ENCODE data around the gene SPIN1. TPM values are rescaled to one million over a fixed set of nuclear protein-coding genes. Genes with fewer than 3 reads are reported as not detected.
A peak's percentile ranks its signal among the peaks of the same experiment; 100 is the strongest.

SPIN1 gene
- total and polyA plus RNA-seq, 7 experiments from 2014 or later: 21.7 to 38.4 (median 28.1) TPM

- Histone ChIP-seq H3K4me3 (ENCODE audit: low read length) (no peak overlapping the region), H3K36me3 (ENCODE audit: control insufficient read depth in 2 of 3, insufficient read depth in 3 of 3, low read length in 3 of 3) (no peaks in the 10 kb centered on the region), H3K4me1 (ENCODE audit: control insufficient read depth in 2 of 2, insufficient read depth in 2 of 2, low read length in 2 of 2) (peaks cover 8 to 11% of the 10 kb centered on the region in 2 donors), H3K9me3 (ENCODE audit: control insufficient read depth in 2 of 3, low read length in 3 of 3) (no peaks in the 10 kb centered on the region), H3K27ac (ENCODE audit: low read depth, low read length) (no peak overlapping the region), H3K27me3 (ENCODE audit: control insufficient read depth in 2 of 2, insufficient read depth in 2 of 2, low read length in 2 of 2) (no peaks in the 10 kb centered on the region)
- POLR2A ChIA-PET: interaction anchor here (0.5 kb wide), 1 partner anchor 35 kb away, joined by 3 read pairs; no protein-coding TSS in a partner anchor
- no peak for ATAC-seq
- Mint-ChIP-seq H3K27me3 (no peaks in the 10 kb centered on the region), H3K4me3 (peak overlapping the region in 3 of 10 donors; percentile 6 to 38 (median 36)), H3K9me3 (peaks cover 0 to 2% (median 0%) of the 10 kb centered on the region in 11 donors), H3K27ac (no peak overlapping the region), H3K4me1 (peaks cover 28 to 63% (median 50%) of the 10 kb centered on the region in 7 donors), H3K36me3 (peaks cover 0 to 16% (median 4%) of the 10 kb centered on the region in 5 donors)
- intact Hi-C loops (cut with micrococcal nuclease): no loop called here
- no peak for DNase-seq
- CTCF ChIA-PET: no interaction called here
Measured at GRCh38 chr9:88391921-88392320, 3.7 kb downstream of the SPIN1 start.

GRCh38 chr9:88392549-88392948 lies 4.3 kb downstream of the SPIN1 start:
- ATAC-seq (no peak), DNase-seq (no peak)
- ChIA-PET POLR2A (interaction anchor here (0.5 kb wide), 1 partner anchor 34 kb away, joined by 3 read pairs; no protein-coding TSS in a partner anchor), CTCF (no interaction called here)
- Mint-ChIP-seq H3K4me1 (peaks cover 25 to 63% (median 44%) of the 10 kb centered on the region in 7 donors), H3K27me3 (no peaks in the 10 kb centered on the region), H3K4me3 (peak overlapping the region in 2 of 10 donors; percentile 4 to 42), H3K36me3 (peaks cover 0 to 16% (median 4%) of the 10 kb centered on the region in 5 donors), H3K9me3 (peaks cover 0 to 2% (median 0%) of the 10 kb centered on the region in 11 donors), H3K27ac (no peak overlapping the region)
- H3K4me3 ChIP-seq (ENCODE audit: low read length): no peak overlapping the region
- no peaks in the 10 kb centered on the region for H3K9me3 ChIP-seq (ENCODE audit: control insufficient read depth in 2 of 3, low read length in 3 of 3)
- no peaks in the 10 kb centered on the region for H3K27me3 ChIP-seq (ENCODE audit: control insufficient read depth in 2 of 2, insufficient read depth in 2 of 2, low read length in 2 of 2)
- no peak overlapping the region for H3K27ac ChIP-seq (ENCODE audit: low read depth, low read length)
- peaks cover 4 to 11% of the 10 kb centered on the region in 2 donors for H3K4me1 ChIP-seq (ENCODE audit: control insufficient read depth in 2 of 2, insufficient read depth in 2 of 2, low read length in 2 of 2)
- H3K36me3 ChIP-seq (ENCODE audit: control insufficient read depth in 2 of 3, insufficient read depth in 3 of 3, low read length in 3 of 3): no peaks in the 10 kb centered on the region
- intact Hi-C loops (cut with micrococcal nuclease): no loop called here

GRCh38 chr9:88396836-88397577 lies 8.8 kb downstream of the SPIN1 start:
- no peaks in the 10 kb centered on the region for H3K27me3 Mint-ChIP-seq
- Histone ChIP-seq H3K36me3 (ENCODE audit: control insufficient read depth in 2 of 3, insufficient read depth in 3 of 3, low read length in 3 of 3) (no peaks in the 10 kb centered on the region), H3K27ac (ENCODE audit: low read depth, low read length) (no peak overlapping the region), H3K9me3 (ENCODE audit: control insufficient read depth in 2 of 3, low read length in 3 of 3) (no peaks in the 10 kb centered on the region), H3K4me1 (ENCODE audit: control insufficient read depth in 2 of 2, insufficient read depth in 2 of 2, low read length in 2 of 2) (no peaks in the 10 kb centered on the region), H3K27me3 (ENCODE audit: control insufficient read depth in 2 of 2, insufficient read depth in 2 of 2, low read length in 2 of 2) (no peaks in the 10 kb centered on the region), H3K4me3 (ENCODE audit: low read length) (no peak overlapping the region)
- H3K4me3 Mint-ChIP-seq: no peak overlapping the region
- CTCF ChIA-PET: no interaction called here
- ATAC-seq (no peak), DNase-seq (no peak)
- peaks cover 17 to 54% (median 44%) of the 10 kb centered on the region in 7 donors for H3K4me1 Mint-ChIP-seq
- peak overlapping the region in 1 of 9 donors; percentile 18 for H3K27ac Mint-ChIP-seq
- no peaks in the 10 kb centered on the region for H3K9me3 Mint-ChIP-seq
- peaks cover 0 to 31% (median 13%) of the 10 kb centered on the region in 5 donors for H3K36me3 Mint-ChIP-seq
- intact Hi-C loops (cut with micrococcal nuclease): no loop called here
- POLR2A ChIA-PET: no interaction called here

GRCh38 chr9:88398016-88398415 lies 9.8 kb downstream of the SPIN1 start:
- Mint-ChIP-seq H3K27ac (no peak overlapping the region), H3K4me1 (peaks cover 19 to 52% (median 44%) of the 10 kb centered on the region in 7 donors), H3K9me3 (peaks cover 0 to 6% (median 0%) of the 10 kb centered on the region in 11 donors), H3K36me3 (peaks cover 0 to 33% (median 19%) of the 10 kb centered on the region in 5 donors), H3K27me3 (no peaks in the 10 kb centered on the region), H3K4me3 (no peak overlapping the region)
- ChIA-PET POLR2A (no interaction called here), CTCF (no interaction called here)
- no peaks in the 10 kb centered on the region for H3K36me3 ChIP-seq (ENCODE audit: control insufficient read depth in 2 of 3, insufficient read depth in 3 of 3, low read length in 3 of 3)
- no peaks in the 10 kb centered on the region for H3K4me1 ChIP-seq (ENCODE audit: control insufficient read depth in 2 of 2, insufficient read depth in 2 of 2, low read length in 2 of 2)
- DNase-seq (no peak), ATAC-seq (no peak)
- intact Hi-C loops (cut with micrococcal nuclease): no loop called here
- no peak overlapping the region for H3K4me3 ChIP-seq (ENCODE audit: low read length)
- H3K27ac ChIP-seq (ENCODE audit: low read depth, low read length): no peak overlapping the region
- no peaks in the 10 kb centered on the region for H3K9me3 ChIP-seq (ENCODE audit: control insufficient read depth in 2 of 3, low read length in 3 of 3)
- H3K27me3 ChIP-seq (ENCODE audit: control insufficient read depth in 2 of 2, insufficient read depth in 2 of 2, low read length in 2 of 2): no peaks in the 10 kb centered on the region

GRCh38 chr9:88399966-88400365 lies 11.7 kb downstream of the SPIN1 start:
- Mint-ChIP-seq H3K4me3 (no peak overlapping the region), H3K36me3 (peaks cover 0 to 42% (median 24%) of the 10 kb centered on the region in 5 donors), H3K27me3 (no peaks in the 10 kb centered on the region), H3K4me1 (peaks cover 21 to 51% (median 47%) of the 10 kb centered on the region in 7 donors), H3K9me3 (peaks cover 0 to 8% (median 0%) of the 10 kb centered on the region in 11 donors), H3K27ac (no peak overlapping the region)
- DNase-seq: no peak
- ATAC-seq: no peak
- Histone ChIP-seq H3K4me3 (ENCODE audit: low read length) (no peak overlapping the region), H3K9me3 (ENCODE audit: control insufficient read depth in 2 of 3, low read length in 3 of 3) (no peaks in the 10 kb centered on the region), H3K27ac (ENCODE audit: low read depth, low read length) (no peak overlapping the region), H3K27me3 (ENCODE audit: control insufficient read depth in 2 of 2, insufficient read depth in 2 of 2, low read length in 2 of 2) (no peaks in the 10 kb centered on the region), H3K36me3 (ENCODE audit: control insufficient read depth in 2 of 3, insufficient read depth in 3 of 3, low read length in 3 of 3) (no peaks in the 10 kb centered on the region), H3K4me1 (ENCODE audit: control insufficient read depth in 2 of 2, insufficient read depth in 2 of 2, low read length in 2 of 2) (no peaks in the 10 kb centered on the region)
- intact Hi-C loops (cut with micrococcal nuclease): no loop called here
- POLR2A ChIA-PET: no interaction called here
- CTCF ChIA-PET: no interaction called here

- H3K27me3 Mint-ChIP-seq: no peaks in the 10 kb centered on the region
- Histone ChIP-seq H3K4me3 (ENCODE audit: low read length) (no peak overlapping the region), H3K27me3 (ENCODE audit: control insufficient read depth in 2 of 2, insufficient read depth in 2 of 2, low read length in 2 of 2) (no peaks in the 10 kb centered on the region), H3K4me1 (ENCODE audit: control insufficient read depth in 2 of 2, insufficient read depth in 2 of 2, low read length in 2 of 2) (no peaks in the 10 kb centered on the region), H3K36me3 (ENCODE audit: control insufficient read depth in 2 of 3, insufficient read depth in 3 of 3, low read length in 3 of 3) (no peaks in the 10 kb centered on the region), H3K27ac (ENCODE audit: low read depth, low read length) (no peak overlapping the region), H3K9me3 (ENCODE audit: control insufficient read depth in 2 of 3, low read length in 3 of 3) (no peaks in the 10 kb centered on the region)
- ChIA-PET CTCF (no interaction called here), POLR2A (no interaction called here)
- DNase-seq: no peak
- H3K36me3 Mint-ChIP-seq: peaks cover 0 to 41% (median 30%) of the 10 kb centered on the region in 5 donors
- ATAC-seq: no peak
- intact Hi-C loops (cut with micrococcal nuclease): no loop called here
- H3K4me3 Mint-ChIP-seq: no peak overlapping the region
- peaks cover 13 to 51% (median 45%) of the 10 kb centered on the region in 7 donors for H3K4me1 Mint-ChIP-seq
- peaks cover 0 to 12% (median 0%) of the 10 kb centered on the region in 11 donors for H3K9me3 Mint-ChIP-seq
- peak overlapping the region in 2 of 9 donors; percentile 1 to 30 for H3K27ac Mint-ChIP-seq
Measured at GRCh38 chr9:88403340-88403739, 15.1 kb downstream of the SPIN1 start.

GRCh38 chr9:88406051-88406450 lies 17.8 kb downstream of the SPIN1 start:
- H3K4me1 Mint-ChIP-seq: peaks cover 4 to 46% (median 36%) of the 10 kb centered on the region in 7 donors
- POLR2A ChIA-PET: no interaction called here

More at GRCh38 chr9:88406051-88406450, 17.8 kb downstream of the SPIN1 start:
- H3K27me3 Mint-ChIP-seq: no peaks in the 10 kb centered on the region
- DNase-seq (no peak), ATAC-seq (no peak)
- H3K36me3 Mint-ChIP-seq: peaks cover 8 to 43% (median 34%) of the 10 kb centered on the region in 5 donors
- CTCF ChIA-PET: no interaction called here
- no peak overlapping the region for H3K27ac ChIP-seq (ENCODE audit: low read depth, low read length)
- H3K27me3 ChIP-seq (ENCODE audit: control insufficient read depth in 2 of 2, insufficient read depth in 2 of 2, low read length in 2 of 2): no peaks in the 10 kb centered on the region
- H3K4me1 ChIP-seq (ENCODE audit: control insufficient read depth in 2 of 2, insufficient read depth in 2 of 2, low read length in 2 of 2): no peaks in the 10 kb centered on the region
- no peak overlapping the region for H3K4me3 Mint-ChIP-seq
- no peaks in the 10 kb centered on the region for H3K9me3 ChIP-seq (ENCODE audit: control insufficient read depth in 2 of 3, low read length in 3 of 3)
- H3K4me3 ChIP-seq (ENCODE audit: low read length): no peak overlapping the region
- H3K9me3 Mint-ChIP-seq: peaks cover 0 to 19% (median 3%) of the 10 kb centered on the region in 11 donors
- intact Hi-C loops (cut with micrococcal nuclease): no loop called here
- H3K27ac Mint-ChIP-seq: no peak overlapping the region
- H3K36me3 ChIP-seq (ENCODE audit: control insufficient read depth in 2 of 3, insufficient read depth in 3 of 3, low read length in 3 of 3): no peaks in the 10 kb centered on the region
